ENCODE data around the gene SLC7A6.

The SLC7A6 gene

DNA sequence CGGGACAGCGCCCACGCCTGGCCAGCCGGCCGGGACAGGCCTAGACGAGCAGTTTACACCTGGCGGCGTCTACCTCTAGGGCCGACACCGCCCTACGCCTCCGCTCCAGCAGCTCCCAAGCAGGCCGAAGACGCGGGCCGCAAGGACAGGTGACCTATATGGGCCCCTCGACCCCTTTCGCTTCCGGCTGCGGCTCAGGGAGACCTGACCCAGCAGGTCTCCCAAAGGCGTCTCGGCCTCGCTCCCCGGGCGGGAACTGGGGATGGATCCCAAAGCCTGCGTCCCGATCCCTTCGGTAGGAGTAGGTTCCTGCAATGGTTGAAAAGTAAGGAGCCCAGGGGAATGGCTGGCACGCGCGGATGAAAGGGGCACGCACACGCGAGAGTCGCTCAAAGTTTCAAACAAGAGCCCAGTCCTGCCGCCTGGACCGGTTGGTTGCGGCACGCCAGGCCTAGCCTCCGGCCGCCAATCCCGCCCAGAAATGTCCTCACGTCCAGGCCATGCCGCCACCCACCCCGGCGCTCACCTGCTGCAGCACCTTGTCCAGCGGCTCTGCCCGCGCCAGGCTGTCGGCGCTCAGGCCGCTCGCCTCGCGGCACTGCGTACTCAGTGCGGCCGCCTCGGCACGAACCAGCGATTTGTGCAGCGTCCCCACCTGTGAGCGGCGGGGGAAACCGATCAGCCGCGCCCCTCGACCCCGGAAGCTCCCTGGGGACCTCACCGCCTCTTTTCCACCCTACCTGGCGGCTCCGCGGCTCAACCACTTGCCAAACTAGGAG is 29.0 kb upstream of the SLC7A6 start:
- no peak for DNase-seq

DNA sequence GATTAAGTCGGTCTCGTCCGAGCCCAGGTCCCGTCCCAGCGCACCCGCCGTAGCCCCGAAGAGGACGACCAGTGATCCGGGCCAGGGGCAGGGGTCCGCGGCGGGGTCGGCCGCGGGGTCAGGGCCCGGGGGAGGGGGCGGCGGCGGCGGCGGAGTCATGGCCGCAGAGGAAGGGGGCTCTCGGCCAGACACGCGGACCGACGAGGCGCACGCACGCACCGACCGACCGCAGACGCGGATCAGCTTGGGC is 28.5 kb upstream of the SLC7A6 start, which contains the start of gene ESRP2:
Gene ESRP2 (minus strand): TSS at position 241 of the 250 bp plus-strand sequence. CDS start 82 bp downstream, at position 159.
- DNase-seq = no peak

DNA sequence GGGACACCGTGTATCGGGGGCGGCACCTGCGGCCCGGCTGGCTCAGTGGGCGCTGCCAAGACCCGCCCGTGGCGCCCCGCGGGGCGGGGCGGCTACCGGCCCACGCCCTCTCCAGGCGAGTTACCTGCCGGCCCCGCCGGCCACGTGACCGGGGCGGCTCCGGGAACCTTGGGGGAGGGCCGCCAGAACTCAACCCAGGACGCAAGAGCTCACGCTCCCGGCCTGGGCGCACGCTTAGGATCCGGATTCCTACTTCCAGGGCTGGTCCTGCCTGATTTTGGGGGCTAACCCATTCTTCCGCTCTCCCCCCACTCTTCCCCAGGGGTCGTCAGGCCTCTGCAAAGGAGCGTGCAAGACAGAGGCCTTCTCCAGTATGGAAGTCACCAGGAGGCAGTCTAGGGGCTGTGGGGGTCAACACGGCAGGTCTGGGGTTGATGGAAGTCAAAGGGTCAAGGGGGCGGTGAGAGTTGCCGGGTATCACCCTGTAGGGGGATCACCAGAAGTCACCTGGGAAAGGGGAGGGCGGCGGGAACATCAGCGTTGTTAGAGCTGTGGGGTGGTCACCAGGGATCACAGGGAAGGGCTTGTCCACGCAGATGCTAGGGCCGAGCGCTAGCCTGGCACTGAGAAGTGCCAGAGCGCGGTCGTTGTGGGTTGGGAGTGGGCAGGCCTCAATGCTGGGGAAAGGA is 28.0 kb upstream of the SLC7A6 start:
- DNase-seq = no peak

DNA sequence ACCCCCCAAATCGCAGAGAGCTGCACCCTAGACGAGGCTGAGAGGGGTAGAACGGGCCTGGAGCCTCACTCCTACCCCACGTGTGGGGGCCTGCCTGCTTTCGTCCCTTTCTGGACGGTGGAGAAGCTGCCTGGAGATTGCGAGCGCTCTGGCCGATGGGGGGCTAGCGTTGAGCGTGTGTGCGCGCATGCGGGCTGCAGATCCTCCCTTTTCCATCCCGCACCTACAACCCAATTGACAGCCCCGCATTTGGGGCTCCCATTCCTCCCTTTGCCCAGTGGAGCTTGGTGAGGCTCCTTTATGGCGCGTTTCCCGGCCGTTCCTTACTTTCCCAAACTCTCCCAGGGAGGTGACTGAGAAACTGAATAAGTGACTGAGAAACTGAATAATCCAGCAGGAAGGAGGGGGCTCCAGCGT is 27.5 kb upstream of the SLC7A6 start:
- DNase-seq = no peak

DNA sequence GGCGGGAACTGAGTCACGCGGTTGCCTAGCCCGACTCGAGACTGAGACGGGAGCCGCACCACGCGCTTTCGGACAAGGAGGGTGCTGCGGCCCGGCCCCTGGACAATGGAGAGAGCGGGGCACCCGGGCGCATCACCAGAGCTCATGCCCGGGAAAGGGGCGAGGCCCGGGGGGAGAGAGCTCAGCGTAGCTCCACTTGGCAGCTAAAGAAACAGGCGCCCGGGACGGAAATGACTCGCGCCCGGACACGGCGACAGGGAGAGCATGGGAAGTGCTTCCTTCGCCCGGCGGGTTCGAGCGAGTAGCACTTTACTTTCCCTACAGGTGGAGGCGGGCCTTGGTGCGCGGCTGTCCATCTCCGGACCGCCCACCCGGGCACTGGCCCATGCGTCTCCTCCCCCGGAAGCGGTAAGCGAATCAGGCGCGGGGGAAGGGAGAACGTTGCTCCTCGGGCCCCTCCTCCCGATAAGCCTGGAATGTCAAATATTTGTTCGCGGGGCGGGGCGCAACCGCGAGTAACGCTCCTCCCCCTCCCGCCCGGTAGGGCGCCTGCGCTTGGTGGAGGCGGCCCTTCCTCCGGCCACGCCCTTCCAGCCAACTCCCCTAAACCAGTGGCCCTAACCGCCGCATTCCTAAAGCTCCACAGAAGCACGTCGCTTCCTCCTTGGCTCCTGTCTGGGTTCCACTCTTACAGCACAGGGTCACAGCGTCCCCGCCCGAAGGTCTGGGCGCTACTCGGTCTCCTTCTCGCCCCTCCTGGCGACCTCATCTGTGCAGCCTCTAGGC is 26.9 kb upstream of the SLC7A6 start:
- DNase-seq = peak; percentile 97

DNA sequence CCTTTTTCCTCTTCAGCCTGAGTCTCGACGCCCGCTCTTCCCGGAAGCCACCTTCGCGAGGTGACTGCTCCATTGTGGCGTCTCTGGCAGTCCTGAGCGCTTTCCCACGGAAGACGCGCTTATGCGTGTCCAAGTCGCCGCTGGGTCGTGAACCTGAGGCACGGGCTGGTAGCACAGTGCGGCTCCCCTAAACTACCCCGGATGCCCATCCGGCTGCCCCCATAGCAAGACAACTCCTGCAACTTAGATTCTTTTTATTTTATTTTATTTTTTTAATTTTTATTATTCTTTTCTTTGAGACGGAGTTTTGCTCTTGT is 26.3 kb upstream of the SLC7A6 start:
- DNase-seq = no peak

DNA sequence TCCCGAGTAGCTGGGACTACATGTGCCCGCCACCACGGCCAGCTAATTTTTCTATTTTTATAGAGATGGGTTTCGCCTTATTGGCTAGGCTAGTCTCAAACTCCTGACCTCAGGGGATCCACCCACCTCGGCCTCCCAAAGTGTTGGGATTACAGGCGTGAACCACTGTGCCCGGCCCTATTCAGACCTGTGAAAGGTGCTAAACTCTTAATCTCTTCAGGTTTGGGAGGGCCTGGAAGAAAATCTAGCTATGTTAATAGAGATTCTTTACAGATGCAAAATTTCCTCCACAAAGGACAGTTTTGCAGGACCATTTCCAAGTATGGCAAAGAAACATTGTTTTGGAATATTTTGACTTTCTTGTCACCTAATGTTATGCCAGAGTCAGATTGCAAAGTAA is 22.2 kb upstream of the SLC7A6 start:
- no peak for DNase-seq

DNA sequence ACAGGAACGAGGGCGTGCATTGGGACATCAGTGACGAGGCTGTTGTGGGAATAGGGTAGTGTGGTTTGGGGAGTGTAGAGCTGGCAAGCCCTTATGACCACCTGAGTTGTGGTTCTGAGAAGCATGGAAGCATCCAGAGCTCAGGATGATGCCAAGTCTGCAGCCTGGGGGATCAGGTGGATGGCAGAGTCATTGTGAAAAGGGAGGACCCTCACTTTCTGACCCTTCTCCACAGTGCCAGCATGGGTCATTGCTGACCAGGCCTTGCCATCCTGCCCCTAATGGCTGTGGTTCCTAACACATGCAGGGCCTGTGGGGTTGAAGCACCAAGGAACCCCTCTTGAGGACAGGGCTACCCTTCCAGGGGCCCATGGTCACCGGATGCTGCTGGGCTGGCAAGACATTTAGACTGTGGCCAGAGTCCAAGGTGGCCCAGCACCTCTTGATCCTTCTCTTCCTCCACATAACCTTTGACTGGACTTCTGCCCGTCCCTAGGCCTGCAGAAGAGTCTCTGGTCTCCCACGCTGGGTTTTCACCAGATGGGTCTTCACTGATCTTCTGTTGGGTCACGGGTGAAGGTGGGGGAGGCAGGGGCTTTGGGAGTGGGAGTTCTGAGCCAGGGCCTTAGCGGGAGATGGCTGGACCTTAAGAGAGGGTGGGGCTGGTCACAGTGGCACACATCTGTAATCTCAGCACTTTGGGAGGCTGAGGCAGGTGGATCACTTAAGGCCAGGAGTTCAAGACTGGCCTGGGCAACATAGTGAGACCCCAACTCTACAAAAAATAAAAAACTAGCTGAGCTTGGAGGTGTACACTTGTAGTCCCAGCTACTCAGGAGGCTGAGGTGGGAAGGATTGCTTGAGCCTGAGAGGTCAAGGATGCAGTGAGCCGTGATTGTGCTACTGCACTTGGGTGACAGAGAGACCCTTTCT is 21.1 kb upstream of the SLC7A6 start:
- DNase-seq = no peak

DNA sequence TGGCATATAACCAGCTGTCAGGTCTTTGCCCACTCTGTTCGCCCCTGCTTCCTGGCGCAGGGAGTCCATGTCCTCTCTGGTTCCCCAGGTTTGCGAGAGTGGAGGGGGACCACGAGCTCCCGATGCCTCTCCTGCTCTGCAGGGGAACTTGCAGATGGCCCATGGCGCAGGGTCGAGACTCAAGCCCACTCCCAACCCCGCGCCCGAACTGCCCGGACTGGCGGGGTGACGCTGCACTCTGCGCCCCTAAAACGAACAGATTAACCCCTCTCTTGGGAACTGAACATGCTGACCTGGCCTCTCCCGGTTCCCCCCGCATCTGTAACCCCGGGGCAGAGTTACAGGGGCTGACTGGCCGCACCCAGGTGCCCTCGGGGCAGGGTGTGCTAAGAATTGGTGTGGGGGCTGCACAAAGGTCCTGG is 19.8 kb upstream of the SLC7A6 start:
- DNase-seq = no peak

DNA sequence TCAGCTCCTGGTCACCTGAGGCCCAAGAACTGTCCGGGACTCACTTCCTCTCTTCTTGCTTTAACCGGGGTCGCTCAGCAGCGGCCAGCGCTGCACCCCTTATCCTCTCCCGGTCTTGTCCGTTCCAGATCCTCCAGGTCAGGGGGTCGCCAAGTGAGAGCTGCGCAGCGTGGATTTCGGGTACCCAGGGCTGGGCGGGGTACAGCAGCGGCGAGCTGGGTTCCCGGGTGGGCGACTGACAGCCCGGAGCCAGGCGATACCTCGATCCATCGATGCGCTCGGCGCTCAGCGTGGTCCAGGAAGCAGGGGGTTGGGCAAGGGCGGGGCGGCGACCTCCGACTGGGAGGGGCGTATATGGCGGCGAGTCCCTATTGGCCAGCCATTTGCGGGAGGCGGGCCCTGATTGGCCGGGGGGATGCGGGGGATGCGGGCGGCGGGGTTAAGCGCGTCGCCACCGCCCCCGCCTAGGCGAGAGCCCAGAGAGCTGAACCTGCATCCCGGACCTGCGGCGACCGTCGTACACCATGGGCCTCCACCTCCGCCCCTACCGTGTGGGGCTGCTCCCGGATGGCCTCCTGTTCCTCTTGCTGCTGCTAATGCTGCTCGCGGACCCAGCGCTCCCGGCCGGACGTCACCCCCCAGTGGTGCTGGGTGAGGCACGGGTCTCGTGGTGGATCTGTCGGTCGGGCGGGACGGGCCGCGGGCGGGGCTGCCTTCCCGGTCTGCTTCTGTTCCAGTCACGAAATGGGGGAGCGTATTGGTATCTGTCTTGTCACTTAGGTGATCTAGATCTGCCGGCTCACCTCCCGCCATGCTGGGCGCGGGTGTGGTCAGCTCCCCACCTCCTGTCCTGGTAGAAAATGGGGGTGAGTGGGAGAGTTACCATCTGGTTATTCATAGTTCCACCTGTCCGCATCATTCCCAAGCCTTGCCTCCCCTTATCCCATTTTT is 19.1 kb upstream of the SLC7A6 start, which contains the start of gene PLA2G15:
Gene PLA2G15 (plus strand): TSS at position 471 of the 951 bp plus-strand sequence. CDS start 54 bp downstream, at position 525.
- DNase-seq = peak; percentile 77

DNA sequence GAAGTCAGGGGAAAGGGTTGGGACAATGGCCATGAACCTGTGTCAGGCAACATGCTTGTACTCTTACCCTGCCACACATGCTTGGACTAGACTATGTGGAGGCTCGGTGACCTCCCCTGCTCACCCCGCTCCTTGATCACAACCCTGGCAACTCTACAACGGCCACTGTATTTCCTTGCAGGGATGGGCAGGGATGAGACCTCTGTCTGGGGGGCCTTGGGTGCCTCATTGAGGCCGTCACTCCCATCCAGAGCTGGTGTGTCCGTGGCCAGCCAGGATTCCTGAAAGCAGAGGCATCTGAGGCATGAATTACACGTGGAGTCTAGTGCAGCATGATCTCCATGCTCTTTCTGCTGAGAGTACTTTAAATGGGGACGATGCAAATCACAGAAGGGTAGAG is 18.2 kb upstream of the SLC7A6 start:
- no peak for DNase-seq

DNA sequence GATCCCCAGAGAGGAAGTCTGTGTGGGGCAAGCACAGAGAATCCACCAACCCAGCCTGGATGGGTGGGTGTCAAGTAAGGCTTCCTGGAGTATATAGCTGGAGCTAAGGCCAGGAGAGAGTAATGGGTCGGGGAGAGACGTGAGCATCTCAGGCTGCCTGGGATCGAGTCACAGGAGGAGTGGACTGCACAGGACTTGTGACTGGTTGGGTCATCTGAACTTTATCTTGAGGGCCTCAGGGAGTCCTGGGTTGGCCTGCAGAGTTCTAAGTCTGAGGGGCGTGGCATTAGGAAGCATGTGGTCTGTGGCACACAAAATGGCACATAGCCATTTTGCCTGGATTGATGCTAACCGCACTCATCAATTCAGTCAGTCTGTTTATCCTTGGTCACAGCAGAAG is 17.7 kb upstream of the SLC7A6 start:
- DNase-seq = peak; percentile 47

DNA sequence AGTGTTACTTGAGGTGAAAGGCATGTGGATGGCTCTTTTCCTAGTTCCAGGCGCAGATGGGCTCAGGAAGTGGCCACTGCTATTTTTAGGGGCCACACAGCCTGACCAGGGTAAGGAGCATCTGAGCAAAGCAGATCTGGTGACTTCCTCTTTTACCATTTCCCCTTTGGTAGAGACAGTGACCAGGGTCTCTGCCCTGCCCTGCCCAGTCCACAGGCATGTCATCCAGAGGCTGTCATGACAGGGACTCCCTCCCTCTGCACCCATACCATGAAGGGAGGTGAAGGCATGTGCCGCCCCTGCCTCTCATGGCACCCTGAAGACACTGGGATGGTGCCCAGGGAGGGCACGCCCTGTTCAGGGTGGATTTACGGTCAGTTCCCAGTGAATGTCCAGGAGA is 16.9 kb upstream of the SLC7A6 start:
- peak; percentile 82 for DNase-seq

DNA sequence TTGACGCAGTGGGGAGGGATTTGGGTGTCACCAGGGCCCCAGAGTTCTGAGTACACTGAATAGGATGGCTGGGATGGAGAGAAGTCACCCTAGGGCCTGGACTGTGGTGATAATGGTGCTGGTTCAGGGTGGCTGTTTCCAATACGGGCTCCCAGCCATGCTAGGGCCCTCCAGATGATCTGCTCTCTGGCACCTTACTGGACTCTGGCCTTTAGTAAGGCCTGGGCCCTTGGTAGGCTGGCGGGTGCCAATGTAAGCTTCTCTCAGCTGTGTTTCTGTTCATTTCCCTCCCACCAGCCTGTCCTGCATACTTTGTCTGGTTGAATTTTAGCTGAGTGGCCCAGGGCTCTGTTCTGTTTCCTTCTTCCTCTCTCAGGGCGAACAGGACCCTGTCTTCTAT is 16.4 kb upstream of the SLC7A6 start:
- DNase-seq = no peak

DNA sequence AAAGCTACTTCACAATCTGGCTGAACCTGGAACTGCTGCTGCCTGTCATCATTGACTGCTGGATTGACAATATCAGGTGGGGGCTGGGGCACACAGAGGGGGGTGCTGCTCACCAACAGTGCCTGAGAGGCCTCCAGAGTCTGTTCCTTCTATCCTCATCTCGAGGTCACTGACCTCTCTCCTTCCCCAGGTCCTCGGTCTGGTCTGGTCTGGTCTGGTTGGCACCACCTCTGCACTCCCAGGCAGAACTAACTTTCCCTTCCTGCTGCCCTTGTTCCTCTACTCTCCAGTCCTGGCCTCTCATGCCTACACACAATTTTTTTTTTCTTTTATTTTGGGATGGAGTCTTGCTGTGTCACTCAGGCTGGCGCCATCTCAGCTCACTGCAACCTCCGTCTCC is 15.0 kb upstream of the SLC7A6 start:
- no peak for DNase-seq

DNA sequence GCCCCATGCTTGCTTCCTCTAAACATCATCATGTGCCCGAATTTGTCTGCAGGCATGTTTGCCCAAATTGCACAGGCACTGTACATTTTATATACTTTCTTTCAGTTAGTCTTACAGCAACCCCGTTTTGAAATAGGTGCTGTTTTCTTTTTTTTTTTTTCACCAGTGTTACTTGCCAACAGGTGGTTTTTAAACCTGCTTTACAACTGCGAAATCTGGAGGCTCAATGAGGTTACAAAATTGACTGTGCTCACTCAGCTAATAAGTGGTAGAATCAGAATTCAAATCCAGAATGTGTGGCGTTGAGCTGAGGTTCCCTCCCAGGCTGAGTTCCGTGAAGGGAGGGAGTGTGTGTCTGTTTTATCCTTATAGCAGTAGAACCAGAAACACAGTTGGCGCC is 13.4 kb upstream of the SLC7A6 start:
- no peak for DNase-seq

DNA sequence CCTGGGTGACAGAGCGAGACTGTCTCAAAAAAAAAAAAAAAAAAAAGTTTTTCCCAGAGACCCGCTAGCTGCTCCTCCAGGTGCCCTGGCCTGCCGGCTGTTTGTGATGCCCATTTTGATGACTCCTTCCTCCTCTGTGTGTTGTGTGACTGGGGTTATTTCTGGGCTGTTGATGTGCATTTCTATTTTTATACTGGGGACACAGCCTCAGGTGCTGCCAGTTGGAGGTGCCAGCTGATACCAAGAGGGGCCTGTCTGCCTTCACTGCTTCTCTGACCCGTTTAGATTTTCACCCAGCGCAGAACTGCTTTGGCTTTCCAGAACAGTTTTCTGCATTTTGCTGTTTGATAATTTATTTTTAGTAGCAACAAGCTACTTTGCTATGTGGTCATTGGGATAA is 12.5 kb upstream of the SLC7A6 start:
- no peak for DNase-seq

DNA sequence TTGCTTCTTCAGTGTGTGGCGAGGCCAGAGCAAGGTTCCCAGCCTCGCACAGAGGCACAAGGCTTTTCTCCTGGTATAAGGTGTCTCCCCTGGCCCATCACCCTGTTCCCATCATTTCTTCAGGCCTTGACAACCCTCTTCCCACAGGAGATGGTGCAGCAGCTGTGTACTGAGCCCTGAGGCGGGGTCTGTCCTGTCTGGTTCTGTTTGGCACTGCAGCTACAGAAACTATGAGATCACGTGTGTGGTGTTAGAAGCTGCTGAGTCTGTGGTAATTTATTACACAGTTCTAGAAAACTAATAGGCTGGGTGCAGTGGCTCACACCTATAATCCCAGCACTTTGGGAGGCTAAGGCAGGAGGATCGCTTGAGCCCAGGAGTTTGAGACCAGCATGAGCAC is 11.9 kb upstream of the SLC7A6 start:
- no peak for DNase-seq

DNA sequence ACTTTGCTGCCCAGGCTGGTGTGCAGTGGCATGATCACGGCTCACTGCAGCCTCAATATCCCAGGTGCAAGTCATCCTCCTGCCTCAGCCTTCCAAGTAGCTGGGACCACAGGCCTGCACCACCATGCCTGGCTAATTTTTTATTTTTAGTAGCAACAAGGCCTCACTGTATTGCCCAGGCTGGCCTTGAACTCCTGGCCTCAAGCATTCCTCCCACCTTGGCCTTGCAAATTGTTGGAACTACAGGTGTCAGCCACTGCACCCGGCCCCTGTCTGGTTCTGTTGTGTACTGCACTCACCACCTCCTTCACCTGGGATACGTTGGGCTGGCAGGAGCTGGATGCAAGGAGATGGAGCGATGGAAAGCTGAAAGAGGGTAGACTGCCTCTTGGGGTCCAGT is 10.6 kb upstream of the SLC7A6 start:
- no peak for DNase-seq

DNA sequence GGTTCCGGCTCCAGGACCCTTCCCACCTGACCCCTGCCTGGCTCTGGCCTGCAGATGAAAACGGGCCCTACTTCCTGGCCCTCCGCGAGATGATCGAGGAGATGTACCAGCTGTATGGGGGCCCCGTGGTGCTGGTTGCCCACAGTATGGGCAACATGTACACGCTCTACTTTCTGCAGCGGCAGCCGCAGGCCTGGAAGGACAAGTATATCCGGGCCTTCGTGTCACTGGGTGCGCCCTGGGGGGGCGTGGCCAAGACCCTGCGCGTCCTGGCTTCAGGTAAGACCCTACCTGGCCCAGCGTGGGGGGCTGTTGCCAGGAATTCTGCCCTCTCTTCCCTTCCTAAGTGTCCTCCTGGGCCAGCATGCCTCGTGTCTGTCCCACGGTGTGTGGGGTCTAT is 8.6 kb upstream of the SLC7A6 start:
- no peak for DNase-seq

DNA sequence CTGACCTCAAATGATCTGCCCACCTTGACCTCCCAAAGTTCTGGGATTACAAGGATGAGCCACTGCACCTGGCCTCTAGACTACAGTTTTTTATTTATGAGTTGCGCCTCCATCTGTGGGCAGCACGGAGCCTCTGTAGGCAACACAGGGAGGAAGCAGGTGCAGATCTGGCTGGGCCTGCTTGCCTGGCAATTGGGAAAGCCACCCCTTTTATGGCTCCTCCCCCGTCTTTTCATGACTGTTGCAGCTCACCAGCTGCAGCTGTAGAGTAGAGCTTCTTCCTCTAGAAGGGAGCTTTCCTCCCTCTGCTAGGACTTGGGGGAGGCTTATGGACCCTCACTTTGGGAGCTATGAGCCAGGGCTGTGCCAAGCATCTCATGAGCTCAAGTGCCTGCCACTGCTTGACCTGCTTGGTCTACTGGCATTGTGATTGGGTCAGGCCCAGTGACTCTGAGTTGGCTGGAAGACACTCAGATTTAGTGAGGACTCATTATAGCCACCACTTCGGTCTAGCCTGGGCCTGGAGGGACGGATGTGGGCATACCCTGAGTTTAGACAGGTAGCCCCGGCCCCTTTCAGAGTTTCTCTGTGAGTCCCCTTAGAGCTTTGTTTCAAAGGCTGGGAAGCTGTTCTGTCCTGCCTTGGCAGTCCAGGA is 6.9 kb upstream of the SLC7A6 start:
- DNase-seq = peak; percentile 94

Data from MV-4-11 (cell line).